Testis (tissue), 2 donors: ENCODE results near the gene SGSM2.

Experiments used
- POLR2A ChIP-seq: fragments of 450-650 bp; IDR thresholded peaks from one replicate; pipeline ENCODE4 v1.6.1; 2017; ENCODE audit warnings: antibody characterized with exemption, mild to moderate bottlenecking, moderate library complexity
- TF ChIP-seq, protein P1 (sequence below), 3 experiments: fragments of 450-650 bp in 2 of 3; fragments of 200-600 bp in 1 of 3; sonication (generic) in 1 of 3; IDR thresholded peaks; one replicate each; pipeline ENCODE4 v1.5.1; 2016 to 2019; ENCODE audit warnings: antibody characterized with exemption in 3 of 3, mild to moderate bottlenecking in 2 of 3, moderate library complexity in 1 of 3

DNA sequence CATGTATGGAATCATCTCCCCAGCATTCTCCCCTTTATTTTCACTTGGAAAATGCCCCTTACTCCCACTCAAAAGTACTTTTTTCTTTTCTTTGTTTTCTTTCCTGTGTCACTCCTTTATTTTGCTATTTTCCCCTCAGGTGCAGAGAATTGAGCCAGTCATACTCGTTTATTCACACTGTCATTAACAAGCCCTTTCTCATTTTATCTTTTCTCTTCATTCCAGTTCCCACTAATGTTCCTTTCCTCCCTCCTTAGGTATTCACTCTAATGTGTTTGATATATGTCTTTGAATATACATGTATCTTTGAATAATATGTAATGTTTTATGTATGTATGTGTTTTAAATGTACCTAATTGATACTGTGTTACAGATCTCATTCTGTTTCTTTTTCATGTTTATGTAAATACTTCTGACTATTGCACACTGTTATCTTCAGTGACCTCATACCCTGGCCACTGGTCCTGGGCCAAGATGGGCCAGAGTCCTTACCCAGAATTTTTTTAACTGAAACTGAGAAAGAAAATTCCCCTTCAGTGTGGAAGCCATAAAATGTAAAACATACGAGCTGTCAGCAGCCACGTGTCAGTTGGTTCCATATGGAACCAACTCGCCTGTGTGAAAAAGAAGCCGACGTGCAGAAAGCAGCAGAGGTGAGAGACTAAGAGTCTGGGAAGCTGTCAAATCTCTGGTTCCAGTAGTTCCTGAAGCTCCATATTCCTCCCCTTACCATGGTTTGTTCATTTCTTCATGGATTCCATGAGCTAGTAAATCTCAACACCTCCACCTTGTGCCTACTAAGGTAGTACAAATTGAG is 27.8 kb upstream of the SGSM2 start:
- TF ChIP-seq, protein P1, sequence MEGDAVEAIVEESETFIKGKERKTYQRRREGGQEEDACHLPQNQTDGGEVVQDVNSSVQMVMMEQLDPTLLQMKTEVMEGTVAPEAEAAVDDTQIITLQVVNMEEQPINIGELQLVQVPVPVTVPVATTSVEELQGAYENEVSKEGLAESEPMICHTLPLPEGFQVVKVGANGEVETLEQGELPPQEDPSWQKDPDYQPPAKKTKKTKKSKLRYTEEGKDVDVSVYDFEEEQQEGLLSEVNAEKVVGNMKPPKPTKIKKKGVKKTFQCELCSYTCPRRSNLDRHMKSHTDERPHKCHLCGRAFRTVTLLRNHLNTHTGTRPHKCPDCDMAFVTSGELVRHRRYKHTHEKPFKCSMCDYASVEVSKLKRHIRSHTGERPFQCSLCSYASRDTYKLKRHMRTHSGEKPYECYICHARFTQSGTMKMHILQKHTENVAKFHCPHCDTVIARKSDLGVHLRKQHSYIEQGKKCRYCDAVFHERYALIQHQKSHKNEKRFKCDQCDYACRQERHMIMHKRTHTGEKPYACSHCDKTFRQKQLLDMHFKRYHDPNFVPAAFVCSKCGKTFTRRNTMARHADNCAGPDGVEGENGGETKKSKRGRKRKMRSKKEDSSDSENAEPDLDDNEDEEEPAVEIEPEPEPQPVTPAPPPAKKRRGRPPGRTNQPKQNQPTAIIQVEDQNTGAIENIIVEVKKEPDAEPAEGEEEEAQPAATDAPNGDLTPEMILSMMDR (IDR thresholded peaks at IDR 0.05) = no peak
- no peak for TF ChIP-seq POLR2A
